Naive thymus-derived CD4-positive, alpha-beta T cell (primary cell): ENCODE data around the gene SNAPC1. TPM values are rescaled to one million over a fixed set of nuclear protein-coding genes. Genes with fewer than 3 reads are reported as not detected.

Experiments used
- ATAC-seq: fragments of 150-1000 bp; cut with Tn5 transposase; 2 replicates; pipeline ENCODE4 v1.10.0; 2021; ENCODE audit warnings: mild to moderate bottlenecking, moderate library complexity
- CTCF ChIA-PET: fragments of 350-600 bp; sonication (Branson Sonifier 250); formaldehyde crosslinking; loops from one replicate; lab custom pipeline; 2021; ENCODE audit warnings: antibody characterized with exemption; lab: Charles Lee
- POLR2A ChIA-PET: fragments of 350-600 bp; sonication (Branson Sonifier 250); formaldehyde crosslinking; loops from one replicate; lab custom pipeline; 2021; ENCODE audit warnings: antibody characterized with exemption, inconsistent platforms; lab: Charles Lee
- DNase-seq, 9 donors: peaks; one replicate each; pipeline versions ENCODE4 v3.0.0 to v3.0.0-alpha.2; 2020 to 2022; ENCODE audit warnings: mixed read lengths in 1 of 9
- H3K27ac ChIP-seq: one replicate; pipeline ENCODE4 v1.7.0; 2013; ENCODE audit warnings: mild to moderate bottlenecking, low read depth, low read length, moderate library complexity
- H3K27me3 ChIP-seq, 2 donors: one replicate each; pipeline ENCODE4 v1.7.0; 2013; ENCODE audit warnings: low read length in 2 of 2, mild to moderate bottlenecking in 2 of 2, moderate library complexity in 2 of 2; ENCODE audit not compliant: control insufficient read depth in 2 of 2, insufficient read depth in 2 of 2
- H3K36me3 ChIP-seq, 3 experiments: 1 replicate in 2 of 3; 2 replicates in 1 of 3; pipeline ENCODE4 v1.7.0; 2013; ENCODE audit warnings: low read length in 3 of 3, mild to moderate bottlenecking in 3 of 3, moderate library complexity in 1 of 3; ENCODE audit not compliant: insufficient read depth in 3 of 3, control insufficient read depth in 2 of 3
- H3K4me1 ChIP-seq, 2 donors: one replicate each; pipeline ENCODE4 v1.7.0; 2013; ENCODE audit warnings: low read length in 2 of 2, mild to moderate bottlenecking in 2 of 2, moderate library complexity in 1 of 2; ENCODE audit not compliant: control insufficient read depth in 2 of 2, insufficient read depth in 2 of 2
- H3K4me3 ChIP-seq: 2 replicates; pipeline ENCODE4 v1.7.0; 2013; ENCODE audit warnings: mild to moderate bottlenecking, low read length
- H3K9me3 ChIP-seq, 3 experiments: 1 replicate in 2 of 3; 2 replicates in 1 of 3; pipeline ENCODE4 v1.7.0; 2013; ENCODE audit warnings: low read length in 3 of 3; ENCODE audit not compliant: control insufficient read depth in 2 of 3
- H3K27ac Mint-ChIP-seq, 9 donors: one replicate each; pipeline ENCODE4 v1.8.0; 2020 to 2022; ENCODE audit warnings: mixed read lengths in 9 of 9, mild to moderate bottlenecking in 8 of 9, moderate library complexity in 5 of 9, inconsistent platforms in 2 of 9
- H3K27me3 Mint-ChIP-seq, 5 donors: one replicate each; pipeline ENCODE4 v1.8.0; 2021 to 2022; ENCODE audit warnings: mixed read lengths in 5 of 5, mild to moderate bottlenecking in 1 of 5
- H3K36me3 Mint-ChIP-seq, 5 donors: one replicate each; pipeline ENCODE4 v1.8.0; 2020 to 2022; ENCODE audit warnings: mixed read lengths in 5 of 5, mild to moderate bottlenecking in 3 of 5, inconsistent platforms in 1 of 5
- H3K4me1 Mint-ChIP-seq, 7 donors: one replicate each; pipeline ENCODE4 v1.8.0; 2020 to 2022; ENCODE audit warnings: mixed read lengths in 7 of 7, mild to moderate bottlenecking in 3 of 7, inconsistent platforms in 1 of 7
- H3K4me3 Mint-ChIP-seq, 10 donors: one replicate each; pipeline ENCODE4 v1.8.0; 2020 to 2022; ENCODE audit warnings: mild to moderate bottlenecking in 10 of 10, mixed read lengths in 10 of 10, moderate library complexity in 6 of 10, inconsistent platforms in 2 of 10
- H3K9me3 Mint-ChIP-seq, 11 donors: one replicate each; pipeline ENCODE4 v1.8.0; 2020 to 2022; ENCODE audit warnings: mixed read lengths in 11 of 11, mild to moderate bottlenecking in 4 of 11, inconsistent platforms in 1 of 11, moderate library complexity in 1 of 11
- intact Hi-C, 2 donors: fragments of 100-400 bp; cut with micrococcal nuclease; formaldehyde crosslinking; loops; one replicate each; pipeline ENCODE4 v1.15.1; 2023
- polyA plus RNA-seq, 2 donors: library from polyadenylated mRNA; unstranded; fragments of 300-500 nt; fragmentation: Illumina TruSeq; gene quantifications; one replicate each; pipeline ENCODE4 v1.2.3, GENCODE V29; 2021
- total RNA-seq, 6 experiments: library from RNA in 5 of 6; stranded (reverse) in 5 of 6; gene quantifications; 1 replicate in 5 of 6; 2 replicates in 1 of 6; pipeline ENCODE4 v1.2.3 and lab custom pipeline; 2021 to 2026

SNAPC1 gene
- total and polyA plus RNA-seq, 7 experiments from 2014 or later: 3.5 to 8.7 (median 5.3) TPM

GRCh38 chr14:61765225-61765943 lies 3.2 kb downstream of the SNAPC1 start:
- peaks cover 27 to 62% (median 53%) of the 10 kb centered on the region in 7 donors for H3K4me1 Mint-ChIP-seq
- intact Hi-C loops: no loop called here
- H3K4me3 ChIP-seq: no peak overlapping the region
- peak overlapping the region in 4 of 9 donors; percentile 40 to 63 (median 53) for H3K27ac Mint-ChIP-seq
- no peaks in the 10 kb centered on the region for H3K27me3 Mint-ChIP-seq
- H3K9me3 ChIP-seq: no peaks in the 10 kb centered on the region
- H3K36me3 Mint-ChIP-seq: peaks cover 0 to 17% (median 10%) of the 10 kb centered on the region in 5 donors
- H3K4me3 Mint-ChIP-seq: peak overlapping the region in 5 of 10 donors; percentile 10 to 100 (median 30)
- H3K27ac ChIP-seq: no peak overlapping the region
- no peaks in the 10 kb centered on the region for H3K27me3 ChIP-seq
- ChIA-PET POLR2A (interaction anchor here (0.9 kb wide), 2 partner anchors 15 to 23 kb away, joined by 3 read pairs; no protein-coding TSS in a partner anchor), CTCF (interaction anchor here (1.8 kb wide), 1 partner anchor 19 kb away, joined by 4 read pairs; no protein-coding TSS in a partner anchor)
- H3K36me3 ChIP-seq: peaks cover 0 to 14% (median 3%) of the 10 kb centered on the region in 3 experiments
- H3K4me1 ChIP-seq: peaks cover 13 to 17% of the 10 kb centered on the region in 2 donors
- no peak for ATAC-seq
- H3K9me3 Mint-ChIP-seq: peaks cover 0 to 5% (median 0%) of the 10 kb centered on the region in 11 donors
- DNase-seq: no peak

- peaks cover 0 to 20% (median 4%) of the 10 kb centered on the region in 3 experiments for H3K36me3 ChIP-seq
- POLR2A ChIA-PET: interaction anchor here (0.9 kb wide), 1 partner anchor 14 kb away, joined by 3 read pairs; no protein-coding TSS in a partner anchor
- no peak overlapping the region for H3K27ac ChIP-seq
- no peaks in the 10 kb centered on the region for H3K27me3 ChIP-seq
- Mint-ChIP-seq H3K4me1 (peaks cover 27 to 56% (median 51%) of the 10 kb centered on the region in 7 donors), H3K27ac (peak overlapping the region in 3 of 9 donors; percentile 18 to 76 (median 34)), H3K36me3 (peaks cover 0 to 22% (median 11%) of the 10 kb centered on the region in 5 donors), H3K27me3 (no peaks in the 10 kb centered on the region), H3K4me3 (no peak overlapping the region), H3K9me3 (peaks cover 0 to 5% (median 0%) of the 10 kb centered on the region in 11 donors)
- ATAC-seq: no peak
- no peak overlapping the region for H3K4me3 ChIP-seq
- no peak for DNase-seq
- H3K4me1 ChIP-seq: peaks cover 13 to 17% of the 10 kb centered on the region in 2 donors
- CTCF ChIA-PET: no interaction called here
- H3K9me3 ChIP-seq: no peaks in the 10 kb centered on the region
- intact Hi-C loops: no loop called here
Observed at GRCh38 chr14:61766151-61766550, 3.9 kb downstream of the SNAPC1 start.

GRCh38 chr14:61768240-61768639 lies 6.0 kb downstream of the SNAPC1 start:
- ATAC-seq (no peak), DNase-seq (no peak)
- Mint-ChIP-seq H3K27me3 (no peaks in the 10 kb centered on the region), H3K27ac (peak overlapping the region in 1 of 9 donors; percentile 20), H3K36me3 (peaks cover 6 to 31% (median 23%) of the 10 kb centered on the region in 5 donors), H3K4me1 (peaks cover 20 to 44% (median 38%) of the 10 kb centered on the region in 7 donors), H3K4me3 (no peak overlapping the region), H3K9me3 (no peaks in the 10 kb centered on the region)
- Histone ChIP-seq H3K27me3 (no peaks in the 10 kb centered on the region), H3K4me3 (no peak overlapping the region), H3K4me1 (peaks cover 4 to 8% of the 10 kb centered on the region in 2 donors), H3K36me3 (peaks cover 0 to 24% (median 4%) of the 10 kb centered on the region in 3 experiments), H3K9me3 (no peaks in the 10 kb centered on the region), H3K27ac (no peak overlapping the region)
- ChIA-PET CTCF (no interaction called here), POLR2A (no interaction called here)
- intact Hi-C loops: no loop called here

- H3K4me3 Mint-ChIP-seq: no peak overlapping the region
- intact Hi-C loops: no loop called here
- no peaks in the 10 kb centered on the region for H3K9me3 Mint-ChIP-seq
- no peak for ATAC-seq
- H3K36me3 Mint-ChIP-seq: peaks cover 6 to 38% (median 24%) of the 10 kb centered on the region in 5 donors
- H3K4me3 ChIP-seq: no peak overlapping the region
- DNase-seq: no peak
- no peak overlapping the region for H3K27ac ChIP-seq
- H3K4me1 ChIP-seq: no peaks in the 10 kb centered on the region
- no peaks in the 10 kb centered on the region for H3K27me3 Mint-ChIP-seq
- H3K9me3 ChIP-seq: no peaks in the 10 kb centered on the region
- POLR2A ChIA-PET: no interaction called here
- peaks cover 0 to 24% (median 4%) of the 10 kb centered on the region in 3 experiments for H3K36me3 ChIP-seq
- no peak overlapping the region for H3K27ac Mint-ChIP-seq
- peaks cover 14 to 28% (median 24%) of the 10 kb centered on the region in 7 donors for H3K4me1 Mint-ChIP-seq
- no peaks in the 10 kb centered on the region for H3K27me3 ChIP-seq
- CTCF ChIA-PET: interaction anchor here (0.7 kb wide), 1 partner anchor 8 kb away, joined by 3 read pairs; no protein-coding TSS in a partner anchor
Observed at GRCh38 chr14:61769893-61770292, 7.7 kb downstream of the SNAPC1 start.

- peaks cover 5 to 35% (median 26%) of the 10 kb centered on the region in 7 donors for H3K4me1 Mint-ChIP-seq
- peaks cover 6 to 48% (median 32%) of the 10 kb centered on the region in 5 donors for H3K36me3 Mint-ChIP-seq
- no peak overlapping the region for H3K4me3 Mint-ChIP-seq
- H3K9me3 ChIP-seq: no peaks in the 10 kb centered on the region
- no peak overlapping the region for H3K4me3 ChIP-seq
- intact Hi-C loops: no loop called here
- POLR2A ChIA-PET: interaction anchor here (0.6 kb wide), 1 partner anchor 8 kb away, joined by 4 read pairs; no protein-coding TSS in a partner anchor
- no peaks in the 10 kb centered on the region for H3K9me3 Mint-ChIP-seq
- peaks cover 0 to 4% of the 10 kb centered on the region in 2 donors for H3K4me1 ChIP-seq
- H3K27ac ChIP-seq: no peak overlapping the region
- CTCF ChIA-PET: interaction anchor here (0.6 kb wide), 1 partner anchor 33 kb away, joined by 4 read pairs; no protein-coding TSS in a partner anchor
- peaks cover 0 to 19% (median 4%) of the 10 kb centered on the region in 3 experiments for H3K36me3 ChIP-seq
- no peaks in the 10 kb centered on the region for H3K27me3 ChIP-seq
- H3K27ac Mint-ChIP-seq: no peak overlapping the region
- no peak for ATAC-seq
- no peaks in the 10 kb centered on the region for H3K27me3 Mint-ChIP-seq
- no peak for DNase-seq
Observed at GRCh38 chr14:61774861-61775260, 12.6 kb downstream of the SNAPC1 start.

GRCh38 chr14:61780125-61780524 lies 17.9 kb downstream of the SNAPC1 start:
- ChIA-PET POLR2A (interaction anchor here (0.8 to 2.0 kb wide), 7 partner anchors 13 to 500 kb away, joined by 3 to 8 read pairs (median 3); partner anchors contain the start of genes HIF1A, SNAPC1 and TMEM30B), CTCF (interaction anchor here (0.6 to 1.4 kb wide), 2 partner anchors 25 to 57 kb away, joined by 3 to 11 read pairs; no protein-coding TSS in a partner anchor)
- Mint-ChIP-seq H3K27ac (peak overlapping the region; percentile 61 to 96 (median 92)), H3K9me3 (no peaks in the 10 kb centered on the region), H3K27me3 (no peaks in the 10 kb centered on the region), H3K36me3 (peaks cover 4 to 45% (median 29%) of the 10 kb centered on the region in 5 donors), H3K4me3 (peak overlapping the region; percentile 51 to 84 (median 76)), H3K4me1 (peaks cover 14 to 50% (median 45%) of the 10 kb centered on the region in 7 donors)
- DNase-seq (peak in 7 of 9 donors; percentile 20 to 62 (median 52)), ATAC-seq (peak; percentile 46)
- no peaks in the 10 kb centered on the region for H3K27me3 ChIP-seq
- H3K9me3 ChIP-seq: no peaks in the 10 kb centered on the region
- no peaks in the 10 kb centered on the region for H3K36me3 ChIP-seq
- intact Hi-C loops: loop anchor here in 1 of 2 donors (1.0 to 5.0 kb wide), 2 partner anchors 18 to 33 kb away; partner anchors contain the start of gene SNAPC1
- H3K4me1 ChIP-seq: peaks cover 0 to 18% of the 10 kb centered on the region in 2 donors
- H3K27ac ChIP-seq: peak overlapping the region; percentile 65
- H3K4me3 ChIP-seq: no peak overlapping the region
